ENCODE results near the gene ISM1.

ISM1 gene

DNA sequence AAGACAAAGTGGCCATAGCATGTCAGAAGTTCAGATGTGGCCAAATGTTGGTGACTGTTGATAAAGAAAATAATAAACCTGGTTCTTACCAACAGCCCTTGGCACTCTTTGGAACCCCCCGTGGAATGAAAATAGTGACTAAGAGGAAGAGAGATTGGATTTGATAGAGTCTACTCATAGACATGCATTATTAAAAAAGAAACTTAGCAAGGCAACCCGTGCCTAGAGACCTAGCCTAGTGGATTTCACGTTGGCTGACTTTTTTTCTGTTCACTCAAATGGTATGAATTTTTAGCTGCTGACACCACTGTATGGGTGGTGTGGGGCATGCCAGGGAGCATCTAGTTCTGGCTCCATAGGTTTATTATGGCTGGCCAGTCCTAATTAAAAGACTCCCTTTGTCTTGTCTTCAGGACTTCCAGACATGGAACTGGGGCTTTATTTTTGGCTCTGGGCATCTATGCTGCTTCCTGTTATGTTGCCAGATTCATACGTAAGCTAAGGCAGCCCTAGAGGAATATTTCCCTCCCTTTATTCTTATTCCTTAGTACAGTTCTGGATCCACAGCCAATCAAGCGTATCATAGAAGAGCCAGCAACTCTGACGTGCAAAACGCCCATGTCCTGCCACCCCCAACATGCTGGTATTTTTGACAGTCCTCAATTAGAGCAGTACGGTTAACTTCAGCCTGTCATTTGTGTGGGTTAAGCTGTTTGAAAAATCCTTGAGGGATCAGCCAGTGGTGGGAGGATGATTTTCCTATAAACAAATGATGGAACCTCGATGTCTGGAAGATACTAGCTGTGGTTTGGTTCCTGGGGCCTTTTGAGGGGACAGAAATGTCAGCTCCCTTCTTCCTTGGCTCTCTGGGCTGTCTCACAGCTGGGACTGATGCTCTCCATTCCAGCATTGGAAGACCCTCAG is 127.5 kb downstream of the ISM1 start:
- no peak for DNase-seq (ENCODE audit: low read depth)

DNA sequence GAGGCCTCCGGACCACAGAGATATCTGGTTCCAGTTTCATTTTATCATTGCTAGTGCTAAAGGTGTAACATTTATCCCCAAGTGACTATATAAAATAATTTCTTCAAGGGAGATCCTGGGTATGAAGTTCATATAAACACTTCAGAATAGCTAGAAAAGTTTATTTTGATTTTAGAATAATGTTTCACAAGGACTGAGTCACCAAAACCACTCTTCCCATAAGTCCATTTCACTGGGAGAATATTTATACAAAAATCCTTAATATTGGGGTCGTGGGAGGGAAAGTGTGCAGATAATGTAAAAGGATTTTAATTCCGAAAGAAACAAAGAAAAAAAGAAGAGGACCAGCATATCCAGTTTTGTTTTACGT is 128.1 kb downstream of the ISM1 start:
- DNase-seq (ENCODE audit: low read depth) = no peak

Measured in stimulated activated CD8-positive, alpha-beta memory T cell treated with anti-CD3 and anti-CD28 coated beads, Interleukin-12 subunit alpha, Interleukin-12 subunit beta, amount 100 ng/mL, for 4 hours (primary cell).